Fibroblast of lung (primary cell): ENCODE measurements around the gene PCBP4.

Source experiments
- CTCF ChIP-seq, 2 donors: IDR thresholded peaks in 1 of 2; conservative IDR thresholded peaks in 1 of 2; 1 replicate in 1 of 2; 2 replicates in 1 of 2; pipeline ENCODE4 v1.5.1; 2011 to 2012; ENCODE audit warnings: low read length in 2 of 2, control low read depth in 1 of 2, inconsistent platforms in 1 of 2, low read depth in 1 of 2, mild to moderate bottlenecking in 1 of 2
- EZH2 ChIP-seq: IDR thresholded peaks from 2 replicates; pipeline ENCODE4 v1.5.1; 2012; ENCODE audit warnings: low read length, control low read depth, mild to moderate bottlenecking; ENCODE audit errors: missing control alignments

- no peak for TF ChIP-seq EZH2
- TF ChIP-seq CTCF (conservative IDR thresholded peaks at IDR 0.05 in 1 of 2, IDR thresholded peaks at IDR 0.05 in 1 of 2; ENCODE audit: low read depth in 1 of 2, low read length in 2 of 2): no peak
Observed at GRCh38 chr3:51997935-51998596, 30.8 kb upstream of the PCBP4 start.
